GM23338 (cell line): Measurements from ENCODE around the gene EPHA6. TPM values are rescaled to one million over a fixed set of nuclear protein-coding genes. Genes with fewer than 3 reads are reported as not detected.

Experiments used
- ATAC-seq: fragments of 200-7000 bp; cut with Tn5 transposase; 3 replicates; pipeline ENCODE4 v1.9.1; 2020
- DNase-seq: peaks from one replicate; pipeline ENCODE4 v3.0.0-alpha.2; 2015; ENCODE audit warnings: low spot score
- H2AFZ ChIP-seq: fragments of 200-600 bp; sonication (generic); 2 replicates; pipeline ENCODE4 v1.8.0; 2016; ENCODE audit warnings: antibody characterized with exemption, mild to moderate bottlenecking, moderate library complexity
- H3F3A ChIP-seq: fragments of 200-600 bp; sonication (generic); replicated peaks from 2 replicates; pipeline ENCODE4 v1.8.0; 2017; ENCODE audit warnings: antibody characterized with exemption, mixed run types, low read depth
- H3K27ac ChIP-seq: fragments of 200-600 bp; sonication (generic); 2 replicates; pipeline ENCODE4 v1.6.1; 2016; ENCODE audit warnings: low read depth
- H3K27me3 ChIP-seq: fragments of 200-600 bp; sonication (generic); 2 replicates; pipeline ENCODE4 v1.8.0; 2016; ENCODE audit warnings: mild to moderate bottlenecking, mixed run types, moderate library complexity; ENCODE audit not compliant: insufficient read depth
- H3K36me3 ChIP-seq: fragments of 200-600 bp; sonication (generic); 2 replicates; pipeline ENCODE4 v1.8.0; 2016; ENCODE audit warnings: mild to moderate bottlenecking; ENCODE audit not compliant: insufficient read depth
- H3K4me1 ChIP-seq: fragments of 200-600 bp; sonication (generic); 2 replicates; pipeline ENCODE4 v1.8.0; 2016; ENCODE audit warnings: mild to moderate bottlenecking, moderate library complexity; ENCODE audit not compliant: insufficient read depth
- H3K4me2 ChIP-seq: fragments of 200-600 bp; sonication (generic); 2 replicates; pipeline ENCODE4 v1.7.1; 2017; ENCODE audit warnings: mixed run types
- H3K4me3 ChIP-seq: fragments of 200-600 bp; sonication (generic); 2 replicates; pipeline ENCODE4 v1.6.1; 2016; ENCODE audit warnings: mixed run types
- H3K79me2 ChIP-seq: fragments of 200-600 bp; sonication (generic); replicated peaks from 2 replicates; pipeline ENCODE4 v1.8.0; 2017; ENCODE audit warnings: mild to moderate bottlenecking; ENCODE audit not compliant: insufficient read depth
- H3K9me2 ChIP-seq: fragments of 200-600 bp; sonication (generic); 2 replicates; pipeline ENCODE4 v1.8.0; 2017; ENCODE audit not compliant: insufficient read depth
- H4K20me1 ChIP-seq: fragments of 200-600 bp; sonication (generic); replicated peaks from 2 replicates; pipeline ENCODE4 v1.8.0; 2017; ENCODE audit warnings: mild to moderate bottlenecking; ENCODE audit not compliant: insufficient read depth
- H3K27ac Mint-ChIP-seq: 2 replicates; pipeline ENCODE4 v1.8.0; 2020; ENCODE audit warnings: inconsistent platforms, mild to moderate bottlenecking, moderate library complexity, mixed read lengths
- H3K27me3 Mint-ChIP-seq: 3 replicates; pipeline ENCODE4 v1.8.0; 2022; ENCODE audit warnings: low read depth, mild to moderate bottlenecking, moderate library complexity, mixed read lengths, inconsistent platforms; ENCODE audit not compliant: insufficient read depth, poor library complexity
- H3K36me3 Mint-ChIP-seq: 3 replicates; pipeline ENCODE4 v1.8.0; 2021; ENCODE audit warnings: low read depth, mild to moderate bottlenecking, inconsistent platforms, moderate library complexity, mixed read lengths
- H3K4me1 Mint-ChIP-seq: 3 replicates; pipeline ENCODE4 v1.8.0; 2020; ENCODE audit warnings: mild to moderate bottlenecking, inconsistent platforms, mixed read lengths
- H3K4me3 Mint-ChIP-seq: 3 replicates; pipeline ENCODE4 v1.8.0; 2021; ENCODE audit warnings: moderate library complexity, mild to moderate bottlenecking, inconsistent platforms, mixed read lengths
- H3K9me3 Mint-ChIP-seq: 3 replicates; pipeline ENCODE4 v1.8.0; 2020; ENCODE audit warnings: moderate library complexity, mild to moderate bottlenecking, inconsistent platforms, mixed read lengths
- EZH2 ChIP-seq: fragments of 200-600 bp; sonication (generic); IDR thresholded peaks from one replicate; pipeline ENCODE4 v1.8.0; 2017; ENCODE audit warnings: antibody characterized with exemption, mild to moderate bottlenecking, low read depth; ENCODE audit not compliant: unreplicated experiment
- EZH2phosphoT487 ChIP-seq: fragments of 200-600 bp; sonication (generic); IDR thresholded peaks from one replicate; pipeline ENCODE4 v1.8.1; 2018; ENCODE audit warnings: antibody characterized with exemption; ENCODE audit not compliant: unreplicated experiment
- JUNB ChIP-seq: IDR thresholded peaks from one replicate; pipeline ENCODE4 v1.6.1; 2016; ENCODE audit warnings: antibody characterized with exemption; ENCODE audit not compliant: unreplicated experiment
- POLR2AphosphoS5 ChIP-seq: IDR thresholded peaks from 2 replicates; pipeline ENCODE4 v1.6.1; 2016; ENCODE audit warnings: antibody characterized with exemption, low read depth
- REST ChIP-seq: IDR thresholded peaks from one replicate; pipeline ENCODE4 v1.6.1; 2018; ENCODE audit warnings: antibody characterized with exemption; ENCODE audit not compliant: unreplicated experiment
- STAT1 ChIP-seq: IDR thresholded peaks from one replicate; pipeline ENCODE4 v1.6.1; 2016; ENCODE audit warnings: antibody characterized with exemption; ENCODE audit not compliant: unreplicated experiment
- ZNF331 ChIP-seq: fragments of 250-450 bp; sonication (Bioruptor Pico); IDR thresholded peaks from 2 replicates; pipeline ENCODE4 v1.5.0; 2020; ENCODE audit warnings: low read depth, mild to moderate bottlenecking, moderate library complexity
- ZNF462 ChIP-seq: fragments of 250-450 bp; sonication (Bioruptor Pico); IDR thresholded peaks from 2 replicates; pipeline ENCODE4 v1.5.0; 2020; ENCODE audit warnings: mild to moderate bottlenecking, moderate library complexity
- polyA plus RNA-seq: library from polyadenylated mRNA; unstranded; fragments of >200 nt; fragmentation: Nextera tagmentation; extraction: Ambion mirVana; gene quantifications from 2 replicates; pipeline ENCODE4 v1.2.1, GENCODE V29; 2016
- total RNA-seq: library from RNA; depleted of rRNA; stranded (reverse); fragments of >200 nt; shearing (Covaris generic); gene quantifications from 2 replicates; pipeline ENCODE4 v1.2.3, GENCODE V29; 2014
- TF ChIP-seq, protein P1 (sequence below): IDR thresholded peaks from 2 replicates; pipeline ENCODE4 v1.6.1; 2016; ENCODE audit warnings: antibody characterized with exemption

Gene EPHA6
- total and polyA plus RNA-seq, 2 experiments from 2014 or later = 0.37 to 2.6 TPM

- TF ChIP-seq REST (no peak), POLR2AphosphoS5 (no peak), EZH2phosphoT487 (no peak), ZNF331 (CRISPR knock-in tag) (no peak), STAT1 (no peak)
- TF ChIP-seq, protein P1, sequence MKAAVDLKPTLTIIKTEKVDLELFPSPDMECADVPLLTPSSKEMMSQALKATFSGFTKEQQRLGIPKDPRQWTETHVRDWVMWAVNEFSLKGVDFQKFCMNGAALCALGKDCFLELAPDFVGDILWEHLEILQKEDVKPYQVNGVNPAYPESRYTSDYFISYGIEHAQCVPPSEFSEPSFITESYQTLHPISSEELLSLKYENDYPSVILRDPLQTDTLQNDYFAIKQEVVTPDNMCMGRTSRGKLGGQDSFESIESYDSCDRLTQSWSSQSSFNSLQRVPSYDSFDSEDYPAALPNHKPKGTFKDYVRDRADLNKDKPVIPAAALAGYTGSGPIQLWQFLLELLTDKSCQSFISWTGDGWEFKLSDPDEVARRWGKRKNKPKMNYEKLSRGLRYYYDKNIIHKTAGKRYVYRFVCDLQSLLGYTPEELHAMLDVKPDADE = no peak
These were observed 177.5 kb downstream of the EPHA6 start (continued) for GRCh38 chr3:96991800-96992365.

GRCh38 chr3:96994988-96995387 lies 180.6 kb downstream of the EPHA6 start:
- Histone ChIP-seq H3K27me3 (no peaks in the 10 kb centered on the region), H3K27ac (no peak overlapping the region), H3F3A (no peaks in the 10 kb centered on the region), H3K79me2 (no peaks in the 10 kb centered on the region), H3K36me3 (no peaks in the 10 kb centered on the region), H3K4me2 (no peak overlapping the region), H3K4me3 (no peak overlapping the region), H3K4me1 (no peaks in the 10 kb centered on the region), H3K9me2 (no peaks in the 10 kb centered on the region), H4K20me1 (no peaks in the 10 kb centered on the region), H2AFZ (no peak overlapping the region)
- DNase-seq (no peak), ATAC-seq (no peak)
- Mint-ChIP-seq H3K27me3 (no peaks in the 10 kb centered on the region), H3K4me3 (no peak overlapping the region), H3K27ac (no peak overlapping the region), H3K36me3 (no peaks in the 10 kb centered on the region), H3K9me3 (no peaks in the 10 kb centered on the region), H3K4me1 (no peaks in the 10 kb centered on the region)
- TF ChIP-seq REST (no peak), EZH2 (no peak), JUNB (no peak), ZNF462 (CRISPR knock-in tag) (no peak), ZNF331 (CRISPR knock-in tag) (no peak), EZH2phosphoT487 (no peak)
